K562 (cell line): Measurements from ENCODE around the gene C20orf173.

ENCODE experiments used
- ARID3A ChIP-seq: IDR thresholded peaks from 2 replicates; pipeline ENCODE4 v1.6.1; 2012; ENCODE audit warnings: low read depth, low read length, improper control_type of control experiment, borderline replicate concordance
- BCL6 ChIP-seq: fragments of 250-450 bp; sonication (Bioruptor Pico); IDR thresholded peaks from 2 replicates; pipeline ENCODE4 v1.4.0; 2020
- BRCA1 ChIP-seq, 2 experiments: fragments of 450-650 bp in 1 of 2; sonication (generic) in 1 of 2; formaldehyde crosslinking in 1 of 2; IDR thresholded peaks; 2 replicates each; pipeline versions ENCODE4 v1.5.0 to v1.6.1; 2017 to 2020; ENCODE audit warnings: mild to moderate bottlenecking in 1 of 2, missing genetic modification reagents in 1 of 2
- DPF2 ChIP-seq: fragments of 450-650 bp; IDR thresholded peaks from 2 replicates; pipeline ENCODE4 v1.6.1; 2016
- EGR1 ChIP-seq: fragments of 450-650 bp; conservative IDR thresholded peaks from 2 replicates; pipeline ENCODE4 v1.6.1; 2017; ENCODE audit warnings: mild to moderate bottlenecking
- NFE2L1 ChIP-seq: fragments of 450-650 bp; IDR thresholded peaks from 2 replicates; pipeline ENCODE4 v1.6.1; 2016; ENCODE audit warnings: missing genetic modification characterization, low read depth, mild to moderate bottlenecking, missing compliant biosample characterization, moderate library complexity, borderline replicate concordance
- SAFB2 ChIP-seq: fragments of 200-400 bp; formaldehyde crosslinking; IDR thresholded peaks from 2 replicates; pipeline ENCODE4 v1.6.1; 2018; ENCODE audit warnings: borderline replicate concordance, low read length, low read depth, moderate library complexity; ENCODE audit not compliant: severe bottlenecking

GRCh38 chr20:35503281-35503680 is 26.2 kb downstream of the C20orf173 start:
- TF ChIP-seq EGR1 (no peak), BCL6 (CRISPR knock-in tag) (no peak), BRCA1 (IDR thresholded peaks at IDR 0.05) (no peak), BRCA1 (CRISPR knock-in tag; IDR thresholded peaks at IDR 0.05) (no peak), SAFB2 (no peak), NFE2L1 (tag) (no peak), ARID3A (no peak), DPF2 (no peak)
